HL-60 (cell line): Measurements from ENCODE around the gene GCKR.

Experiments used
- CTCF ChIP-seq: IDR thresholded peaks from one replicate; pipeline ENCODE4 v1.5.1; 2011; ENCODE audit warnings: low read length, control low read depth, inconsistent platforms; ENCODE audit not compliant: insufficient read depth
- GABPA ChIP-seq: IDR thresholded peaks from 2 replicates; pipeline ENCODE4 v1.6.1; 2012; ENCODE audit warnings: low read depth
- POLR2AphosphoS5 ChIP-seq: IDR thresholded peaks from 2 replicates; pipeline ENCODE4 v1.6.1; 2012; ENCODE audit warnings: low read depth
- SPI1 ChIP-seq: IDR thresholded peaks from 2 replicates; pipeline ENCODE4 v1.6.1; 2012; ENCODE audit warnings: low read depth, mild to moderate bottlenecking, borderline replicate concordance
- TF ChIP-seq, protein P1 (sequence below): IDR thresholded peaks from 2 replicates; pipeline ENCODE4 v1.6.1; 2012; ENCODE audit warnings: low read depth; ENCODE audit not compliant: insufficient replicate concordance

DNA sequence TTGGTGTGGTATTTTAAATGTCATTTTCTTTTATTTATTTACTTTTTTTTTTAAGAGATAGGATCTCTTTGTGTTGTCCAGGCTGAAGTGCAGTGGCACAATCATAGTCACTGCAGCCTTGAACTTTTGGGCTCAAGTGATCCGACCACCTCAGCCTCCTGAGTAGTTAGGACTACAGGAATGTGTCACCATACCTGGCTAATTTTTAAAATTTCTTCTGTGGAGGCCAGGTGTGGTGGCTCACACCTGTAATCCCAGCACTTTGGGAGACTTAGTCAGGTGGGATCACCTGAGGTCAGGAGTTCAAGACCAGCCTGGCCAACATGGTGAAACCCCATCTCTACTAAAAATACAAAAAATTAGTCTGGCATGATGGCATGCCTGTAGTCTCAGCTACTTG is 52.7 kb downstream of the GCKR start:
- TF ChIP-seq CTCF, result no peak
- TF ChIP-seq POLR2AphosphoS5, result no peak
- TF ChIP-seq, protein P1, sequence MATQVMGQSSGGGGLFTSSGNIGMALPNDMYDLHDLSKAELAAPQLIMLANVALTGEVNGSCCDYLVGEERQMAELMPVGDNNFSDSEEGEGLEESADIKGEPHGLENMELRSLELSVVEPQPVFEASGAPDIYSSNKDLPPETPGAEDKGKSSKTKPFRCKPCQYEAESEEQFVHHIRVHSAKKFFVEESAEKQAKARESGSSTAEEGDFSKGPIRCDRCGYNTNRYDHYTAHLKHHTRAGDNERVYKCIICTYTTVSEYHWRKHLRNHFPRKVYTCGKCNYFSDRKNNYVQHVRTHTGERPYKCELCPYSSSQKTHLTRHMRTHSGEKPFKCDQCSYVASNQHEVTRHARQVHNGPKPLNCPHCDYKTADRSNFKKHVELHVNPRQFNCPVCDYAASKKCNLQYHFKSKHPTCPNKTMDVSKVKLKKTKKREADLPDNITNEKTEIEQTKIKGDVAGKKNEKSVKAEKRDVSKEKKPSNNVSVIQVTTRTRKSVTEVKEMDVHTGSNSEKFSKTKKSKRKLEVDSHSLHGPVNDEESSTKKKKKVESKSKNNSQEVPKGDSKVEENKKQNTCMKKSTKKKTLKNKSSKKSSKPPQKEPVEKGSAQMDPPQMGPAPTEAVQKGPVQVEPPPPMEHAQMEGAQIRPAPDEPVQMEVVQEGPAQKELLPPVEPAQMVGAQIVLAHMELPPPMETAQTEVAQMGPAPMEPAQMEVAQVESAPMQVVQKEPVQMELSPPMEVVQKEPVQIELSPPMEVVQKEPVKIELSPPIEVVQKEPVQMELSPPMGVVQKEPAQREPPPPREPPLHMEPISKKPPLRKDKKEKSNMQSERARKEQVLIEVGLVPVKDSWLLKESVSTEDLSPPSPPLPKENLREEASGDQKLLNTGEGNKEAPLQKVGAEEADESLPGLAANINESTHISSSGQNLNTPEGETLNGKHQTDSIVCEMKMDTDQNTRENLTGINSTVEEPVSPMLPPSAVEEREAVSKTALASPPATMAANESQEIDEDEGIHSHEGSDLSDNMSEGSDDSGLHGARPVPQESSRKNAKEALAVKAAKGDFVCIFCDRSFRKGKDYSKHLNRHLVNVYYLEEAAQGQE, result no peak
- TF ChIP-seq GABPA, result no peak
- no peak for TF ChIP-seq SPI1
